Psoas muscle (tissue), 8 donors: ENCODE results near the gene SFXN3. TPM values are rescaled to one million over a fixed set of nuclear protein-coding genes. Genes with fewer than 3 reads are reported as not detected.

Experiments used
- ATAC-seq, 4 donors: fragments of 200-7000 bp; cut with Tn5 transposase; one replicate each; pipeline ENCODE4 v1.9.1; 2020; ENCODE audit warnings: moderate library complexity in 3 of 4, mild to moderate bottlenecking in 2 of 4
- DNase-seq, 2 donors: peaks; one replicate each; pipeline ENCODE4 v3.0.0-alpha.2; 2020
- H3K27ac ChIP-seq: fragments of 200-600 bp; one replicate; pipeline ENCODE4 v1.8.0; 2022
- H3K27me3 ChIP-seq, 3 donors: fragments of 200-600 bp in 1 of 3; one replicate each; pipeline versions ENCODE4 v1.6.1 to v1.8.0; 2013 to 2022; ENCODE audit warnings: low read length in 2 of 3, mild to moderate bottlenecking in 2 of 3, moderate library complexity in 1 of 3; ENCODE audit not compliant: insufficient read depth in 3 of 3
- H3K36me3 ChIP-seq, 2 donors: fragments of 200-600 bp in 1 of 2; one replicate each; pipeline versions ENCODE4 v1.6.1 to v1.8.0; 2013 to 2022; ENCODE audit warnings: low read depth in 1 of 2, mild to moderate bottlenecking in 1 of 2, moderate library complexity in 1 of 2; ENCODE audit not compliant: insufficient read depth in 1 of 2
- H3K4me1 ChIP-seq: fragments of 200-600 bp; one replicate; pipeline ENCODE4 v1.8.0; 2022
- H3K4me3 ChIP-seq: fragments of 200-600 bp; one replicate; pipeline ENCODE4 v1.8.0; 2022; ENCODE audit warnings: mild to moderate bottlenecking
- H3K9me3 ChIP-seq: fragments of 200-600 bp; one replicate; pipeline ENCODE4 v1.8.0; 2022
- CTCF ChIP-seq: fragments of 200-600 bp; IDR thresholded peaks from one replicate; pipeline ENCODE4 v1.8.0; 2022; ENCODE audit warnings: antibody characterized with exemption
- WGBS, 3 donors: extraction: QIAGEN DNeasy Blood & Tissue Kit; methylation state at CpG; one replicate each; pipeline versions ENCODE4 v1.1.6 to v1.1.7; 2013; 5-methylcytosine and 5-hydroxymethylcytosine counted together
- intact Hi-C, 2 donors: fragments of 100-400 bp; cut with DNase I; formaldehyde crosslinking; loops; one replicate each; pipeline versions ENCODE4 v1.11.0 to v1.14.2; 2022
- polyA plus RNA-seq, 3 donors: library from polyadenylated mRNA; stranded (reverse); fragments of 200-250 nt; gene quantifications; one replicate each; pipeline ENCODE4 v1.2.3, GENCODE V29; 2013
- total RNA-seq, 4 donors: library from RNA; stranded (reverse); fragmentation: NEBNext Ultra II Directional in 2 of 4; extraction: Animal tissue kit (Norgen Biotek cat#: 25700) in 2 of 4; gene quantifications; one replicate each; pipeline versions ENCODE4 v1.2.1 to v1.2.4, GENCODE V29; 2021 to 2023
- donor health status: healthy with polysubstance abuse.
- donor health status: DM: no; HTN: no; CAD: no; lungs with moderate emphysema.
- donor health status: Bipolar disorder and iron deficiency.
- donor health status: healthy.
- donor health status: DM: yes; HTN: yes; CAD: no.
- donor health status: DM: no; HTN: no; CAD: no.
- donor health status: DM: no; HTN: no; CAD: no.
- donor health status: DM: yes; HTN: yes; CAD: no.

SFXN3 gene
- total and polyA plus RNA-seq, 7 donors, result 3.2 to 7.0 (median 4.9) TPM

DNA sequence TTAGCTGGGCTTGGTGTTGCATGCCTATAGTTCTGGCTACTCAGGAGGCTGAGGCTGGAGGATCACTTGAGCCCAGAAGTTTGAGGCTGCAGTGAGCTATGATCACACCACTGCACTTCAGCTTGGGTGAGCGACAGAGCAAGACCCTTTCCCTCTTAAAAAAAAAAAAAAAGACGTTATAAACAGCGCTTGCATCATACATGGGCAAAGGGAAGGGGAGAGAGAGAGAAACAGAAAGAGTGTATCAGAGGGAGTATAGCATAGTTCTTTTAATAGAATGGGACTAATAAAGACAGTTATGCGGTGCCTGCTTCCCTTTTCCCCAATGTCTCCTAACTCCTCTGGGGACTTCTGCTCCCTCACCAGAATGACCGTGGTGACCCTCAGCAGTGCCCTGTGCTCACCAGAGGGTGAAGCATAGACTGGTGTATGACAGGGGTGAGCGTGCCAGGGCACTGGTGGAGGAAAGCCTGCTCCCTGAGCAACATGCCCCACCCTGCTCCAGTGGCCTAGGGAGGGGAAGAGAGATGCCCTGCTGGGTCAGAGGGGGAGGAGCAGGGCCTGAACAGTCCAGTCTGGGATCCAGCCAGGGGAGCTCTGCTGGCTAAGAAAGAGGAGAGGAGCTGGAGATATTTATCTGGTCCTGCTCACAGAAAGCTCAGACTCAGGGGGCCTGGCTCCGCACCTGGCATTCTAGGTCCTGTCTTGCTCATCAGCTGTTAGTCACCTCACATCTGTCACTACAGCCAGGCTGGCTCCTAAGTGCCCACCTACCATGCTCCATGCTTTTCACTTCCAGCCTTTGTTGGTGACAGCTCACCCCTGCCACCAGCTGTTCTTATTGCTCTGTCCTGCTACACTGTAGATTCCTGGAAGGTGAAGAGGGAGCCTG lies 2.3 kb upstream of the SFXN3 start:
- Histone ChIP-seq H3K27ac (no peak overlapping the region), H3K4me1 (peaks cover 16% of the 10 kb centered on the region), H3K9me3 (no peaks in the 10 kb centered on the region), H3K36me3 (no peaks in the 10 kb centered on the region), H3K4me3 (no peak overlapping the region), H3K27me3 (no peaks in the 10 kb centered on the region)
- ATAC-seq, result no peak
- DNase-seq, result peak in 1 of 2 donors; percentile 55
- TF ChIP-seq CTCF, result no peak
- intact Hi-C loops, result no loop called here
- WGBS, 3 donors, result 67 to 75% (median 72%) methylated on average over 7 of the region's 7 CpGs

- Histone ChIP-seq H3K36me3 (peaks cover 0 to 3% of the 10 kb centered on the region in 2 donors), H3K27me3 (no peaks in the 10 kb centered on the region), H3K4me3 (no peak overlapping the region), H3K27ac (no peak overlapping the region), H3K9me3 (no peaks in the 10 kb centered on the region), H3K4me1 (peaks cover 16% of the 10 kb centered on the region)
- no peak for TF ChIP-seq CTCF
- no peak for ATAC-seq
- DNase-seq, result peak in 1 of 2 donors; percentile 51
- intact Hi-C loops, result no loop called here
- WGBS, 3 donors, result 52 to 58% (median 56%) methylated on average over 26 to 27 of the region's 27 CpGs
Observed at GRCh38 chr10:101029520-101030295, 1.3 kb upstream of the SFXN3 start.

- Histone ChIP-seq H3K4me1 (peaks cover 16% of the 10 kb centered on the region), H3K36me3 (peaks cover 0 to 12% of the 10 kb centered on the region in 2 donors), H3K4me3 (peak overlapping the region; percentile 84), H3K9me3 (no peaks in the 10 kb centered on the region), H3K27ac (peak overlapping the region; percentile 88), H3K27me3 (no peaks in the 10 kb centered on the region)
- intact Hi-C loops, result no loop called here
- 13% methylated on average over 21 to 25 of the region's 25 CpGs for whole genome bisulfite sequencing, 3 donors
- ATAC-seq (no peak), DNase-seq (no peak)
- TF ChIP-seq CTCF, result no peak
Observed at GRCh38 chr10:101030496-101031127, 422 bp upstream of the SFXN3 start.

DNA sequence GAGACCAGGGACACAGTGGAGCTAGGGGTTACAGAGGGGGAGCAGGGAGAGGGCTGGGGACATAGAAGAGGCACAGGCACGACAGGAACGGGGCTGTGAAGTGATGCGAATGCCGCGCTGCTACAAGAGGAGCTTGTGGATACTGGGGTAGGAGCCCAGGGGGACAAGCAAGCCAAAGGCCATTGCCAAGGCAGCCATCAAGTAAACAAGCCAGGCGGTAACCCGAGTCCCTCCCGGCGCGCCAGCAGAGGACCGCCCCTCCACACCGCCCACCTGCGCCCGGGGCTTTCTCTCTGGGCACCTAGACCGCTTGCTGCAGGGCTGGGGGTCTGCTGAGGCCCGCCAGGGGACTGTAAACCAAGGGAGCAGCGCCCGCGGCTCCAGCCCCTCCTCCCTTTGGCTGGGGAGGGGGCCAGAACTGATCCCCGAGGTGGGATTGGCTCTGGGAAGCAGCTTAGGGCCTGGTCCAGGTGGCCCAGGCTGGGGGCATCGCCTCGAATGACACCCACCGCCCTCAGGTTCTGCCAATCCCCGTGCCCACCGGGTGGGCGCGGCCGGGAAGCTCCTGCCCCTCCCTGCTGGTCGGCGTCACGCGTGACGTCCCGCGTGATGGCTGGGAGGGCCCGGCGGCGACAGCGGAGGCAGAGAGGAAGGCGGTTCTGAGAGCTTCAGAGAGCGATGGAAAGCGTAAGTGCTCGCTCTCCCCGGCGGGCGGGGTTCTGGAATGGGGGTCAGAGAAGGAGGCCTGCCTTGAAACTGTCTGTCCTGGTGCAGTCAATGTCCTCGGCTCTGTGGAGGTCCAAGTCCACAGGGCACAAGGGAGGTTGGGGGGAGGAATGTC lies 982 bp downstream of the SFXN3 start:
- Histone ChIP-seq H3K36me3 (peaks cover 0 to 26% of the 10 kb centered on the region in 2 donors), H3K27ac (peak overlapping the region; percentile 88), H3K4me3 (peak overlapping the region; percentile 84), H3K9me3 (no peaks in the 10 kb centered on the region), H3K4me1 (peaks cover 16% of the 10 kb centered on the region), H3K27me3 (no peaks in the 10 kb centered on the region)
- peak; percentile 25 to 59 (median 36) for ATAC-seq
- no peak for TF ChIP-seq CTCF
- intact Hi-C loops, result no loop called here
- DNase-seq, result peak; percentile 80 to 86
- 1 to 3% (median 2%) methylated on average over 39 to 47 of the region's 47 CpGs for WGBS, 3 donors
